ENCODE results near the gene CTPS1.

GRCh38 chr1:40952744-40953315 is 26.7 kb upstream of the CTPS1 start:
- TF ChIP-seq CTCF (IDR thresholded peaks at IDR 0.05; ENCODE audit: insufficient read depth, low read depth, low read length) (no peak), EZH2 (IDR thresholded peaks at IDR 0.05; ENCODE audit: insufficient read depth, low read length) (no peak)
